ENCODE measurements around the gene RPAP3. TPM values are rescaled to one million over a fixed set of nuclear protein-coding genes. Genes with fewer than 3 reads are reported as not detected.

Gene RPAP3
- polyA plus RNA-seq (2011; rRNA removed): 18.5 and 28.2 TPM in 2 replicates
- polyA minus RNA-seq (2011; rRNA and poly(A)+ RNA removed): 5.0 and 10.6 TPM in 2 replicates

DNA sequence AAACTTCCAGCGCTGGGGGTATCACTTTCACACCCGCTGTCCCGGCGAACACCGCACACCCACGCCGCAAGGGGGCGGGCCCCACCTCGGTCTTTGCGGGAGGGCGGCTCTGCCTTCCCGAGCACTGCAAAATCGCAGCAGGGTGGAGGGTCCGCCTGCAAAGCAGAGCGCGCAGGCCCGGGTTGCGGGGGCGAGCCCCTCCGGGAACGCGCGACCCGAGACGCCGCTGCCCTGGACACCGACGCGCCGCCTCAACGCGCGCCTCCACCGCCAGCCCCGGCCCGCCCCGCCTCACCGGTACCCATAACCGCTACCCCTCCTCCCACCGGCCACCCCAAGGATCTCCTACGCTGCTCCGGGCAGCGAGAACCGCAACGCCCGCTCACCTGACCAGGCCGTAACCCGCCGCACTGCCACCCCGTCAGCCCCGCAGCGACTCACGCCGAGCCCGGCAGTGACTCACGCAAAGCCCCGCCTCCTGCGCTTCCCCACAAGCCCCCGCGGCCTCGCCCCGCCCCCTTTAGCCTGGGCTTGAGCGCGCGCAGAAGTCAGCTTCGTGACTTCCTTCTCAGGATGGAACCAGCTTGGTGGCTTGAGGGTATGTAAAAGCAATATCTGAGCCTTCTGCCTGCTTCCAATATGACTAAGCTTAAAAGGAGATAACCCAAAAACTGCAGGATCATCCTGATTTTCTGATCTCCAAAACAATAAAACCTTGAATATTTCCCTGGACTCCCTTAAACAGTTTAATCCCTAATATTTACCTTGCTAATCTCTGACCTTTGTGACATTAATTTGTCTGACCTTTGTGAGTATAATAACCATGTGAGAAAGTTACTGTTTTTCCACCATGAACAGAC is at the start of gene RPAP3:
Gene RPAP3, minus strand, starts transcription at position 465 of the 860 bp plus-strand sequence. CDS start 3,190 bp downstream, outside the sequence.
- Histone ChIP-seq H3K27ac (ENCODE audit: low read depth, low read length) (no peak within 1 kb of the TSS), H3K4me3 (ENCODE audit: low read depth, low read length) (peak within 1 kb of the TSS; percentile 78), H3K27me3 (ENCODE audit: control insufficient read depth, insufficient read depth, low read length) (no peaks in the 10 kb centered on the region), H3K9me3 (ENCODE audit: control insufficient read depth, insufficient read depth, low read length) (no peaks in the 10 kb centered on the region)
- peak; percentile 65 for TF ChIP-seq CTCF (IDR thresholded peaks at IDR 0.05; ENCODE audit: low read depth, low read length)
- POLR2A ChIA-PET: interaction anchor here (0.7 to 1.0 kb wide), 4 partner anchors 27 to 76 kb away, joined by 3 to 7 read pairs (median 3); no protein-coding TSS in a partner anchor
- CTCF ChIA-PET: interaction anchor here (0.6 to 5.2 kb wide), 15 partner anchors 10 to 133 kb away, joined by 3 to 33 read pairs (median 4); partner anchors contain the start of gene RAPGEF3
- DNase-seq (ENCODE audit: low read depth, low spot score): peak; percentile 74

DNA sequence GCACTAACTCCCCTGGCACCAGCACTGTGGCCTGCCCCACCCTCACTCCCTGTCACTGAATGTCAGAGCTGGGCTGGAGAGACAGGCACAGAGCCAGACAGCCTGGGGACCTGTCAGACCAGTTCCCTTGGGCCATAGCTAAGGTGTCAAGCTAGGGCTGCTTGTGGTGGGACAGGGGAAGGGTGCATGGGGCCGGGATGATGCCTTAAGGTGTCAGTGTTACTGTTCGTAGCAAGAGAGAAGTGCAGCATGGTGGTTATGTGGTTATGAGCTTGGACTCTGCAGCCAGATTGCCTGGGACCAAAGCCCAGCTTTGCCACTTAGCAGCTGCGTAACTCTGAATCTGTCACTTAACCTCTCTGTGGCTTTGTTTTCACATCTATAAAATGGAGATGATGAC is 49.1 kb upstream of the RPAP3 start:
- DNase-seq (ENCODE audit: low read depth, low spot score): no peak
- H3K4me3 ChIP-seq (ENCODE audit: low read depth, low read length): no peak overlapping the region
- CTCF ChIA-PET: interaction anchor here (1.4 to 13.2 kb wide), 2 partner anchors 12 to 15 kb away, joined by 3 to 116 read pairs; no protein-coding TSS in a partner anchor
- H3K27ac ChIP-seq (ENCODE audit: low read depth, low read length): no peak overlapping the region
- TF ChIP-seq CTCF (IDR thresholded peaks at IDR 0.05; ENCODE audit: low read depth, low read length): no peak
- no peaks in the 10 kb centered on the region; the same call in 1 of the 2 replicates for H3K9me3 ChIP-seq (ENCODE audit: control insufficient read depth, insufficient read depth, low read length)
- H3K27me3 ChIP-seq (ENCODE audit: control insufficient read depth, insufficient read depth, low read length): no peaks in the 10 kb centered on the region
- POLR2A ChIA-PET: no interaction called here

DNA sequence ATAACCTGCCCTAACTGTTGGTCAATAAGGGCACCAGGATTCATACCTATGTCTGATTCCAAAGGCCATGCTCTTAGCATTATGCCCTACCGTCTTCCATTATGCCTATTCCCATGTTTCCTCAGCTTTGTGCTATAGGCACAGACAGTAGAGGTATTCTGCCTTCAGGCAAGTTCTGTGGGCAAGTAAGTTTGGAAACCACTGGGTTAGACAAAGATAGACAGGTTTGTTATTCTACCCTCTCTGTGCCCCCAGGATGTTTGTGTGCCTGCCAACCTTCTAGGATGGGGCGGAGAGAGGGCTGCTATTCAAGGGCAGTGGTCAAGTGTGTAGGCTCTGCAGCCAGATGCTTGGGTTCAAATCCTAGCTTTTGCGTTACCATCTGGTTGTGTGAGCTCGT is 48.3 kb upstream of the RPAP3 start:
- no peak for DNase-seq (ENCODE audit: low read depth, low spot score)
- ChIA-PET CTCF (interaction anchor here (0.5 to 13.2 kb wide), 2 partner anchors 11 to 966 kb away, joined by 4 to 116 read pairs; no protein-coding TSS in a partner anchor), POLR2A (no interaction called here)
- Histone ChIP-seq H3K27me3 (ENCODE audit: control insufficient read depth, insufficient read depth, low read length) (no peaks in the 10 kb centered on the region), H3K27ac (ENCODE audit: low read depth, low read length) (no peak overlapping the region), H3K9me3 (ENCODE audit: control insufficient read depth, insufficient read depth, low read length) (no peaks in the 10 kb centered on the region; the same call in 1 of the 2 replicates), H3K4me3 (ENCODE audit: low read depth, low read length) (no peak overlapping the region)
- TF ChIP-seq CTCF (IDR thresholded peaks at IDR 0.05; ENCODE audit: low read depth, low read length): no peak

- no peak for DNase-seq (ENCODE audit: low read depth, low spot score)
- ChIA-PET CTCF (interaction anchor here (0.5 to 13.2 kb wide), 2 partner anchors 10 to 965 kb away, joined by 4 to 116 read pairs; no protein-coding TSS in a partner anchor), POLR2A (interaction anchor here (1.8 kb wide), 1 partner anchor 15 kb away, joined by 5 read pairs; no protein-coding TSS in a partner anchor)
- Histone ChIP-seq H3K27ac (ENCODE audit: low read depth, low read length) (no peak overlapping the region), H3K9me3 (ENCODE audit: control insufficient read depth, insufficient read depth, low read length) (no peaks in the 10 kb centered on the region), H3K4me3 (ENCODE audit: low read depth, low read length) (no peak overlapping the region), H3K27me3 (ENCODE audit: control insufficient read depth, insufficient read depth, low read length) (no peaks in the 10 kb centered on the region)
- TF ChIP-seq CTCF (IDR thresholded peaks at IDR 0.05; ENCODE audit: low read depth, low read length): no peak
These were observed 47.5 kb upstream of the RPAP3 start for GRCh38 chr12:47753021-47754001.

All from AG04450 (cell line).